K562 (cell line): ENCODE data around the gene FBXO48. TPM values are rescaled to one million over a fixed set of nuclear protein-coding genes. Genes with fewer than 3 reads are reported as not detected.

Source experiments
- ARNT ChIP-seq, 2 experiments: fragments of 450-650 bp; IDR thresholded peaks; 2 replicates each; pipeline ENCODE4 v1.6.1; 2016; ENCODE audit warnings: mild to moderate bottlenecking in 1 of 2
- CBFA2T2 ChIP-seq: fragments of 450-650 bp; conservative IDR thresholded peaks from 2 replicates; pipeline ENCODE4 v1.6.1; 2017; ENCODE audit warnings: mild to moderate bottlenecking
- CTCF ChIP-seq, 3 experiments: IDR thresholded peaks in 2 of 3; conservative IDR thresholded peaks in 1 of 3; 2 replicates each; pipeline ENCODE4 v1.5.1; 2011 to 2012; ENCODE audit warnings: low read length in 3 of 3, mild to moderate bottlenecking in 3 of 3, control low read depth in 2 of 3, improper control_type of control experiment in 1 of 3, inconsistent platforms in 1 of 3, low read depth in 1 of 3, mixed read lengths in 1 of 3, moderate library complexity in 1 of 3; ENCODE audit not compliant: insufficient read depth in 2 of 3
- EWSR1 ChIP-seq: fragments of 450-650 bp; IDR thresholded peaks from 2 replicates; pipeline ENCODE4 v1.6.1; 2018; ENCODE audit warnings: borderline replicate concordance, mild to moderate bottlenecking, low read depth, moderate library complexity; ENCODE audit not compliant: partially characterized antibody
- KLF16 ChIP-seq: IDR thresholded peaks from 2 replicates; pipeline ENCODE4 v1.6.1; 2016; ENCODE audit warnings: antibody characterized with exemption
- NFYB ChIP-seq: IDR thresholded peaks from 2 replicates; pipeline ENCODE4 v1.6.1; 2011; ENCODE audit warnings: mild to moderate bottlenecking, moderate library complexity; ENCODE audit not compliant: insufficient read length; ENCODE audit errors: extremely low read depth
- POLR3G ChIP-seq: IDR thresholded peaks from 2 replicates; pipeline ENCODE4 v1.6.1; 2011; ENCODE audit not compliant: insufficient read length, insufficient replicate concordance; ENCODE audit errors: extremely low read depth
- PPARD ChIP-seq: fragments of 250-450 bp; sonication (Bioruptor Pico); IDR thresholded peaks from 2 replicates; pipeline ENCODE4 v1.8.0; 2022; ENCODE audit warnings: inconsistent platforms, mild to moderate bottlenecking, moderate library complexity
- RAD21 ChIP-seq, 2 experiments: fragments of 250-450 bp in 1 of 2; fragments of 450-650 bp in 1 of 2; sonication (Bioruptor Pico) in 1 of 2; formaldehyde crosslinking in 1 of 2; IDR thresholded peaks in 1 of 2; conservative IDR thresholded peaks in 1 of 2; 2 replicates each; pipeline versions ENCODE4 v1.4.0 to v1.8.0; 2020 to 2022; ENCODE audit warnings: mild to moderate bottlenecking in 2 of 2, moderate library complexity in 1 of 2
- REST ChIP-seq, 2 experiments: fragments of 450-650 bp; formaldehyde crosslinking in 1 of 2; IDR thresholded peaks; 2 replicates each; pipeline versions ENCODE4 v1.4.0 to v1.6.1; 2014 to 2020; ENCODE audit warnings: mild to moderate bottlenecking in 2 of 2, borderline replicate concordance in 1 of 2, low read depth in 1 of 2
- SNAPC5 ChIP-seq: fragments of 250-450 bp; sonication (Bioruptor Pico); IDR thresholded peaks from 2 replicates; pipeline ENCODE4 v1.8.0; 2021; ENCODE audit warnings: moderate library complexity, mild to moderate bottlenecking, inconsistent platforms
- SRSF3 ChIP-seq: fragments of 200-400 bp; formaldehyde crosslinking; IDR thresholded peaks from 2 replicates; pipeline ENCODE4 v1.6.1; 2016; ENCODE audit warnings: mild to moderate bottlenecking, low read length, moderate library complexity; ENCODE audit not compliant: insufficient read depth
- XRCC3 ChIP-seq: fragments of 450-650 bp; IDR thresholded peaks from 2 replicates; pipeline ENCODE4 v1.6.1; 2017; ENCODE audit warnings: mild to moderate bottlenecking, moderate library complexity
- ZNF354B ChIP-seq: fragments of 250-450 bp; sonication (Bioruptor Pico); IDR thresholded peaks from 2 replicates; pipeline ENCODE4 v1.4.0; 2020
- ZNF583 ChIP-seq: fragments of 250-450 bp; sonication (Bioruptor Pico); IDR thresholded peaks from 2 replicates; pipeline ENCODE4 v1.4.0; 2020
- ZNF655 ChIP-seq: fragments of 250-450 bp; sonication (Bioruptor Pico); IDR thresholded peaks from 2 replicates; pipeline ENCODE4 v1.5.0; 2021
- ZNF79 ChIP-seq: fragments of 250-450 bp; sonication (Bioruptor Pico); IDR thresholded peaks from 2 replicates; pipeline ENCODE4 v1.4.0; 2020; ENCODE audit warnings: low read depth, mild to moderate bottlenecking, moderate library complexity
- polyA plus RNA-seq, 8 experiments: library from polyadenylated mRNA; depleted of rRNA in 4 of 8; stranded (reverse) in 5 of 8; unstranded in 3 of 8; fragments of >200 nt; fragmentation: Nextera tagmentation in 2 of 8; fragmentation: Illumina TruSeq in 1 of 8; extraction: Ambion mirVana in 2 of 8; extraction: Trizol in 1 of 8; gene quantifications; 2 replicates each; pipeline versions ENCODE4 v1.2.1 to v1.2.3, GENCODE V29; 2011 to 2014; ENCODE audit warnings: inconsistent platforms in 1 of 8, missing spikeins in 1 of 8
- total RNA-seq, 7 experiments: library from RNA; depleted of rRNA in 6 of 7; stranded (reverse); fragments of >200 nt in 6 of 7; fragmentation: Illumina TruSeq in 2 of 7; extraction: Trizol in 2 of 7; gene quantifications; 2 replicates each; pipeline versions ENCODE4 v1.2.1 to v1.2.3, GENCODE V29; 2011 to 2021; ENCODE audit warnings: low replicate concordance in 1 of 7

FBXO48 gene
- total and polyA plus RNA-seq, 9 of the 15 experiments (the other 6 are each of a cell fraction or from before 2014, with no cell fraction given), result 0.36 to 1.8 (median 0.73) TPM

GRCh38 chr2:68487773-68488355 is 20.8 kb upstream of the FBXO48 start (continued):
- TF ChIP-seq REST (IDR thresholded peaks at IDR 0.05; ENCODE audit: borderline replicate concordance), result peak; percentile 76; the same call in 1 of the 2 replicates
- no peak for TF ChIP-seq REST (CRISPR knock-in tag; IDR thresholded peaks at IDR 0.05; ENCODE audit: low read depth)
- TF ChIP-seq ZNF79 (CRISPR knock-in tag), result no peak
- no peak for TF ChIP-seq PPARD (CRISPR knock-in tag)
- TF ChIP-seq RAD21 (CRISPR knock-in tag; conservative IDR thresholded peaks at IDR 0.05 in 1 of 2, IDR thresholded peaks at IDR 0.05 in 1 of 2), result peak; percentile 72 to 89
- TF ChIP-seq XRCC3, result no peak
- TF ChIP-seq CTCF (IDR thresholded peaks at IDR 0.05 in 2 of 3, conservative IDR thresholded peaks at IDR 0.05 in 1 of 3; ENCODE audit: insufficient read depth in 2 of 3, low read depth in 1 of 3, low read length in 3 of 3), result peak in 2 of 3 experiments; percentile 33 to 76; a peak in 4 of 6 replicates
- 0 out of 2 replicates have a peak, but pooled peaks have one; percentile 30 for TF ChIP-seq KLF16
- TF ChIP-seq EWSR1, result no peak
- no peak for TF ChIP-seq ZNF655
- no peak for TF ChIP-seq ZNF583 (CRISPR knock-in tag)
- no peak for TF ChIP-seq NFYB
- no peak for TF ChIP-seq ZNF354B (CRISPR knock-in tag)
- no peak for TF ChIP-seq CBFA2T2
- TF ChIP-seq POLR3G, result no peak
- no peak for TF ChIP-seq SRSF3
- TF ChIP-seq SNAPC5, result no peak
- no peak for TF ChIP-seq ARNT (IDR thresholded peaks at IDR 0.05)
